ENCODE data around the gene IKZF3.

DNA sequence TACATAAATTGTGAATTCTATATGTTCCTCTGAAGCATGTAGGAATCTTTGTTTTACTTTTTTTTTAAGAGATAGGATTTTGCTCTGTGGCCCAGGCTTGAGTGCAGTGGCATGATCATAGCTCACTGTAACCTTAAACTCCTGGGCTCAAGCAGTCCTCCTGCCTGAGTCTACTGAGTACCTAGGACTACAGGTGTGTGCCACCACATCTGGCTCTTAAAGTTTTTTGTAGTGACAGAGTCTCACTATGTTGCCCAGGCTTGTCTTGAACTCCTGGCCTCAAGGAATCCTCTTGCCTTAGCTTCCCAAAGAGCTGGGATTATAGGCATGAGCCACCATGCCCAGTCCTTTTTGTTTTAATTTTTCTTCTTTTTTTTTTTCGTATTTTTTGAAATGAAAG is 25.3 kb downstream of the IKZF3 start:
- TF ChIP-seq SMC3 (IDR thresholded peaks at IDR 0.05; ENCODE audit: low read depth, low read length) (no peak), FOXM1 (IDR thresholded peaks at IDR 0.05; ENCODE audit: low read depth) (no peak), EZH2phosphoT487 (IDR thresholded peaks at IDR 0.05; ENCODE audit: borderline replicate concordance, low read depth) (no peak), NRF1 (IDR thresholded peaks at IDR 0.05; ENCODE audit: low read depth, low read length) (no peak), TEAD4 (IDR thresholded peaks at IDR 0.05; ENCODE audit: borderline replicate concordance, insufficient read depth) (no peak), EP300 (IDR thresholded peaks at IDR 0.05; ENCODE audit: borderline replicate concordance in 1 of 2, low read depth in 1 of 2, low read length in 1 of 2) (no peak)
- TF ChIP-seq, protein P1, sequence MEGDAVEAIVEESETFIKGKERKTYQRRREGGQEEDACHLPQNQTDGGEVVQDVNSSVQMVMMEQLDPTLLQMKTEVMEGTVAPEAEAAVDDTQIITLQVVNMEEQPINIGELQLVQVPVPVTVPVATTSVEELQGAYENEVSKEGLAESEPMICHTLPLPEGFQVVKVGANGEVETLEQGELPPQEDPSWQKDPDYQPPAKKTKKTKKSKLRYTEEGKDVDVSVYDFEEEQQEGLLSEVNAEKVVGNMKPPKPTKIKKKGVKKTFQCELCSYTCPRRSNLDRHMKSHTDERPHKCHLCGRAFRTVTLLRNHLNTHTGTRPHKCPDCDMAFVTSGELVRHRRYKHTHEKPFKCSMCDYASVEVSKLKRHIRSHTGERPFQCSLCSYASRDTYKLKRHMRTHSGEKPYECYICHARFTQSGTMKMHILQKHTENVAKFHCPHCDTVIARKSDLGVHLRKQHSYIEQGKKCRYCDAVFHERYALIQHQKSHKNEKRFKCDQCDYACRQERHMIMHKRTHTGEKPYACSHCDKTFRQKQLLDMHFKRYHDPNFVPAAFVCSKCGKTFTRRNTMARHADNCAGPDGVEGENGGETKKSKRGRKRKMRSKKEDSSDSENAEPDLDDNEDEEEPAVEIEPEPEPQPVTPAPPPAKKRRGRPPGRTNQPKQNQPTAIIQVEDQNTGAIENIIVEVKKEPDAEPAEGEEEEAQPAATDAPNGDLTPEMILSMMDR (IDR thresholded peaks at IDR 0.05): no peak

Measured in SK-N-SH (cell line).